ENCODE results near the gene NUP62.

- no peak for TF ChIP-seq POLR2A (IDR thresholded peaks at IDR 0.05)
- no peak for TF ChIP-seq CTCF (IDR thresholded peaks at IDR 0.05)
Observed at GRCh38 chr19:49875857-49876421, 53.4 kb downstream of the NUP62 start.
